ENCODE data around the gene ARSD. TPM values are rescaled to one million over a fixed set of nuclear protein-coding genes. Genes with fewer than 3 reads are reported as not detected.

The ARSD gene
- total RNA-seq, 1 experiment from 2014 or later = 10.3 TPM

DNA sequence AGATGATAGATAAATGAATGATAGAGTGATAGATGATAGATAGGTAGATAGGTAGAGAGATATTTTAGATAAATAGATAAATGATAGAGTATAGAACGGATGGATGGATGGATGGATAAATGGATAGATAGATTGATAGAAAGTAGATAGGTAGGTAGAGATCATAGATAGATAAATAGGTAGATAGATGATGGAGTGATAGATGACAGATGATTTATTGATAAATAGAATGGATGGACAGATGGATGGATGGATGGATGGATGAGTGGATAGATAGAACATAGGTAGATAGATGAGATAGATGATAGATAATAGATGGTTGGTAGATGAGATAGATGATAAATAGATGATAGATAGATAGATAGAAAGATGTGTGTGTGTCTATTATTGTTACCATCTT is 49.5 kb downstream of the ARSD start:
- no peak overlapping the region for H3K23ac ChIP-seq (ENCODE audit: insufficient read length, low read depth, low read length)
- H3K14ac ChIP-seq (ENCODE audit: insufficient read depth, low read length) = no peak overlapping the region
- no peak overlapping the region for H4K5ac ChIP-seq (ENCODE audit: insufficient read length, low read depth, low read length)
- Mint-ChIP-seq H3K4me3 (no peak overlapping the region), H3K9me3 (peaks cover 0 to 3% of the 10 kb centered on the region in 2 experiments; a peak in 1 of 5 replicates), H3K36me3 (ENCODE audit: insufficient read depth in 1 of 3, low read depth in 3 of 3) (peaks cover 28 to 69% (median 56%) of the 10 kb centered on the region in 3 experiments; a peak in 6 of 7 replicates), H3K27me3 (ENCODE audit: low read depth) (no peaks in the 10 kb centered on the region), H3K27ac (no peak overlapping the region), H3K4me1 (peaks cover 2 to 4% of the 10 kb centered on the region in 2 experiments; a peak in 2 of 4 replicates)
- H2AK5ac ChIP-seq (ENCODE audit: insufficient read length, low read length) = no peak overlapping the region
- no peaks in the 10 kb centered on the region for H3K79me2 ChIP-seq (ENCODE audit: insufficient read depth, low read length)
- no peak overlapping the region for H4K91ac ChIP-seq (ENCODE audit: insufficient read length, low read depth, low read length)
- H3K4me2 ChIP-seq (ENCODE audit: insufficient read depth, insufficient read length, low read length) = no peak overlapping the region
- H2BK20ac ChIP-seq (ENCODE audit: low read depth, low read length, poor library complexity, severe bottlenecking) = no peak overlapping the region
- no peak overlapping the region for H4K8ac ChIP-seq (replicated peaks; ENCODE audit: insufficient read length, low read depth, low read length)
- no peaks in the 10 kb centered on the region for H3K4me1 ChIP-seq (ENCODE audit: insufficient read depth, low read length)
- H3K18ac ChIP-seq (ENCODE audit: insufficient read length, low read depth, low read length) = no peak overlapping the region
- no peaks in the 10 kb centered on the region for H3K9me3 ChIP-seq (ENCODE audit: control insufficient read depth, low read depth, low read length)
- H3K79me1 ChIP-seq (ENCODE audit: insufficient read depth, low read depth, low read length, poor library complexity, severe bottlenecking) = no peaks in the 10 kb centered on the region
- H2AFZ ChIP-seq (ENCODE audit: low read length) = no peak overlapping the region
- H3K27ac ChIP-seq (ENCODE audit: insufficient read length, low read depth, low read length) = no peak overlapping the region
- no peak overlapping the region for H3T11ph ChIP-seq (ENCODE audit: low read length)
- TF ChIP-seq, protein P1, sequence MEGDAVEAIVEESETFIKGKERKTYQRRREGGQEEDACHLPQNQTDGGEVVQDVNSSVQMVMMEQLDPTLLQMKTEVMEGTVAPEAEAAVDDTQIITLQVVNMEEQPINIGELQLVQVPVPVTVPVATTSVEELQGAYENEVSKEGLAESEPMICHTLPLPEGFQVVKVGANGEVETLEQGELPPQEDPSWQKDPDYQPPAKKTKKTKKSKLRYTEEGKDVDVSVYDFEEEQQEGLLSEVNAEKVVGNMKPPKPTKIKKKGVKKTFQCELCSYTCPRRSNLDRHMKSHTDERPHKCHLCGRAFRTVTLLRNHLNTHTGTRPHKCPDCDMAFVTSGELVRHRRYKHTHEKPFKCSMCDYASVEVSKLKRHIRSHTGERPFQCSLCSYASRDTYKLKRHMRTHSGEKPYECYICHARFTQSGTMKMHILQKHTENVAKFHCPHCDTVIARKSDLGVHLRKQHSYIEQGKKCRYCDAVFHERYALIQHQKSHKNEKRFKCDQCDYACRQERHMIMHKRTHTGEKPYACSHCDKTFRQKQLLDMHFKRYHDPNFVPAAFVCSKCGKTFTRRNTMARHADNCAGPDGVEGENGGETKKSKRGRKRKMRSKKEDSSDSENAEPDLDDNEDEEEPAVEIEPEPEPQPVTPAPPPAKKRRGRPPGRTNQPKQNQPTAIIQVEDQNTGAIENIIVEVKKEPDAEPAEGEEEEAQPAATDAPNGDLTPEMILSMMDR (conservative IDR thresholded peaks at IDR 0.05) = no peak
- no peaks in the 10 kb centered on the region for H4K20me1 ChIP-seq (ENCODE audit: control insufficient read depth, insufficient read depth, insufficient read length)
- no peak overlapping the region for H3K9ac ChIP-seq (ENCODE audit: extremely low read depth, insufficient read length, low read length)
- H3K27me3 ChIP-seq (ENCODE audit: insufficient read depth, low read length) = no peaks in the 10 kb centered on the region
- H3K56ac ChIP-seq (ENCODE audit: insufficient read length, low read depth, low read length) = no peak overlapping the region
- no peak overlapping the region for H3K4ac ChIP-seq (ENCODE audit: low read depth, low read length)
- DNase-seq = no peak
- H3K23me2 ChIP-seq (ENCODE audit: insufficient read length, low read depth, low read length, poor library complexity, severe bottlenecking) = no peaks in the 10 kb centered on the region
- no peak overlapping the region for H2BK15ac ChIP-seq (ENCODE audit: low read depth, low read length)
- H2BK5ac ChIP-seq (ENCODE audit: insufficient read length, low read length) = no peak overlapping the region
- WGBS (ENCODE audit: extremely low coverage, insufficient read length, low lambda C conversion rate) = 100% methylated on average over 1 of the region's 1 CpG
- no peak overlapping the region for H2BK12ac ChIP-seq (ENCODE audit: insufficient read length, low read depth, low read length)
- no peak overlapping the region for H2BK120ac ChIP-seq (ENCODE audit: low read depth, low read length, poor library complexity, severe bottlenecking)
